CD4-positive, alpha-beta T cell treated with Interferon gamma for 1 hour (primary cell): ENCODE results near the gene CCDC9.
A peak's percentile ranks its signal among the peaks of the same experiment; 100 is the strongest.
"Not testable (repeated sequence)": the region's sequence is repeated elsewhere in the genome, so short reads cannot be mapped to it uniquely, and the experiment has no call there.

Experiments
- DNase-seq: peaks from one replicate; pipeline ENCODE4 v3.0.0-alpha.2; 2020

Gene CCDC9

DNA sequence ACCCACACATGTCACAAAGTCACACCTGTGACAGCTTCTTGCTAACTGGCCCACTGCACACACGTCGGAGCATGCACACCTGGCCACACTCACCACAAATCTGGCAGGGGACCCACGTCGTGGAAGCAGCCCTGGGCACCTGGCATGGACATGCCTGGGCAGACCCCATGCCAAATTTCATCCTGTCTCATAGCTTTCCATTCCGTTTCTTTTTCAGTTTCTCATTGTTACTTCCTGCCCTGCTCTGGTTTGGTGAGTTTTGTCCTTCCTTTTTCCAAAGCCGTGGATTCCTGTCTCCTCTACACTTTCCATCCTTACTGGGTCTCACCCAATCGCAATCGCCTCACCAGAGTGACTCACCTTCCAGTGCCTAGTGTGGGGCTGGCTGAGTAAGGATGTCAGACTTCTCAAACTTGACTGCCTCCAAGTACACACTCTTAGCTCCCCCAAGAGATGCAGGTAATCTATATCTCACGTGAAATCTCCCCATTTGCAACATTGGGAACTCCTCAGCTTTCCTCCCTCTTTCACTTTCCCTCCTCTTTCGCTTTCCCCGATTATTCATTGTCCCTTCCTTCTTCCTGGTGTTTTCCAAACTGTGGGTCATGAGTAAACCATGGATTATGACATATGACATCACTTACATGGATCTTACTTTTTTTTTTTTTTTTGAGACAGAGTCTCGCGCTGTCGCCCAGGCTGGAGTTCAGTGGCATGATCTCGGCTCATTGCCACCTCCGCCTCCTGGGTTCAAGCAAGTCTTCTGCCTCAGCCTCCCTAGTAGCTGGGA lies 23.7 kb upstream of the CCDC9 start:
- peak; percentile 14 for DNase-seq

DNA sequence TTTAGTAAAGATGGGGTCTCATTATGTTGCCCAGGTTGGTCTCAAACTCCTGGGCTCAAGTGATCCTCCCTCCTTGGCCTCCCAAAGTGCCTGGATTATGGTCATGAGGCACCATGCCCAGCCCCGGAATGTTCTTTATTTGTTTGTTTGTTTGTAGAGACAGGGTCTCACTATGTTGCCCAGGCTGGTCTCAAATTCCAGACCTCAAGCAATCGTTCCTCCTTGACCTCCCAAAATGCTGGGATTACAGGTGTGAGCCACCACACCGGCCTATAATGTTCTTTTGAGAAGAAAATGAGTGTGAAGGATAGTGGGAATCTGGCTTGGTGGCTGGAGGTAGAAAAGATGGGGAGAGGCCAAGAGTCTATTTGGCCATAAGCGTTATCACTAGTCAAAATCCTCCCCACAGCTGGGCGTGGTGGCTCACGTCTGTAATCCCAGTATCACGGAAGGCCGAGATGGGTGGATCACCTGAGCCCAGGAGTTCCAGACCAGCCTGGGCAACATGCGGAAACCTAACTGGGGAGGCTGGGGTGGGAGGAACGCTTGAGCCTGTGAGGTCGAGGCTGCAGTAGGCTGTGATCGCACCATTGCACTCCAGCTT lies 20.2 kb upstream of the CCDC9 start:
- no peak for DNase-seq

DNA sequence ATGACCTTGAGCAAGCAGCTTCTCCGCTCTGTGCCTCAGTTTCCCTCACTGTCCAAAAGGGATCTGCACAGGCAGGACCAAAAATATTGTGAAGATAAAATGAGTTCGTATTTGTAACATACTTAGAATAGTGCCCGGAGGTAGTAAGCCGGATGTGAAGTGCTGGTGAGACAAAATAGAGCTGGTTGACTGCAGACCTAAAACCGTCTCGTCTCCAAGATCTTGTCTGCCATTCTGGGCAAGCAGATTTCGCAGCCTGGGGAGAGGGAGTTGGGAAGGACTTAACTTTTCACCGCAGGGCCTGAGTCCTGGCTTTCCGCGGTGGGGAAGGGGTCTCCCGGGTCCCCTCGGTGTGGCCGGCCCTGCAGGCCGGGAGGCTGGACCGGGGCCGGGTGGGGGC lies 17.2 kb upstream of the CCDC9 start:
- DNase-seq: no peak

DNA sequence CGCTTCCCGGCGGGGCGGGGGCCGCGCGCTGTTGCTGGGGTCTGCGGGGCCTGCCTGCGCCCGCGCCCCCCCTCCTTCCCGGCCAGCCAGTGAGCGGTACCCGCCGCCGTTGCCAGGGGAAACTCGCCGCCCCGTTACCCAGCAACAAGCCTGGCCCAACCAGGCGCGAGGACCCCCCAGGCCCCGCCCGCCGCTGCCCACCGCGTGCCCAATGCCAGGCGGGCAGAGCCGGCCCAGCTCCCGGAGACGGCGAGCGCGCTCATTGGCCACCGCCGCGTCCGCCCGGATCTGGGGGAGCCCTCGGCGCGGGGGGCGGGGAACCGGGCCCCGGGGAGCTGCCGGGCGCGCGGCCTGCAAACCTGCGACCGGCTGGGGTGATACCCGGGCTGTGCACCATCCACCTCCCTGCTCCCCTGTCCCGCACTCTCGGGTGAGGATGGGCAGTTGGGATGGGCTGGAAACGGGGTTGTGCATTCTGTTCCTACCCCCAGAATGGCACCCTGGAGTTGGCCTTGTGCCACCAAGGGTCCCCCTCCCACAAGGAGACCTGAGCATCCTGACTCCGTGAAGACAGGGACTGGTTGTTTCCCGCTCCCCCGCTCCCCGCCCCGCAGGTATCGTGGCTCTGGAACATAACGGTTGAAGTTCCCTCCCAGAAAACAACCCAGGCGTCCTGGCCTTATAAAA lies 16.6 kb upstream of the CCDC9 start:
- peak; percentile 81 for DNase-seq

DNA sequence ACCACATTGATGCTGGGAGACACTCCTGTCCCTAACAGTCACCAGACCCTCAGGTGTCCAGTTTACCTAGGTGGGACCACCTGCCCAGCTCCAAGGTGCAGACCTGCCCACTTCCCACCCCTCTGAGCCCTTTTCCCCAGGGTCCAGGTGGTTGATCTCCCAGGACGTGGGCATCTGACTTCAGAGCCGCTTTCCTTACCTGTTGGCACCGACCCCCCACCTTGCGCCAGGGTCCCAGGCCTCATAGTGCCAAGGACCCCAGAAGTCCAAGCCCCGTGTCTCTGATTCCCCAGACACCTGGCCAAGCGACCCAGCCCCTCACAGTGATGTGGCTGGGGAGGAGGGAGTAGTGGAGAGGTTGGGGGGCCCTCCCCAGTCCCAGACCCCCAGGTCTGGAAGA lies 15.8 kb upstream of the CCDC9 start:
- DNase-seq: no peak

DNA sequence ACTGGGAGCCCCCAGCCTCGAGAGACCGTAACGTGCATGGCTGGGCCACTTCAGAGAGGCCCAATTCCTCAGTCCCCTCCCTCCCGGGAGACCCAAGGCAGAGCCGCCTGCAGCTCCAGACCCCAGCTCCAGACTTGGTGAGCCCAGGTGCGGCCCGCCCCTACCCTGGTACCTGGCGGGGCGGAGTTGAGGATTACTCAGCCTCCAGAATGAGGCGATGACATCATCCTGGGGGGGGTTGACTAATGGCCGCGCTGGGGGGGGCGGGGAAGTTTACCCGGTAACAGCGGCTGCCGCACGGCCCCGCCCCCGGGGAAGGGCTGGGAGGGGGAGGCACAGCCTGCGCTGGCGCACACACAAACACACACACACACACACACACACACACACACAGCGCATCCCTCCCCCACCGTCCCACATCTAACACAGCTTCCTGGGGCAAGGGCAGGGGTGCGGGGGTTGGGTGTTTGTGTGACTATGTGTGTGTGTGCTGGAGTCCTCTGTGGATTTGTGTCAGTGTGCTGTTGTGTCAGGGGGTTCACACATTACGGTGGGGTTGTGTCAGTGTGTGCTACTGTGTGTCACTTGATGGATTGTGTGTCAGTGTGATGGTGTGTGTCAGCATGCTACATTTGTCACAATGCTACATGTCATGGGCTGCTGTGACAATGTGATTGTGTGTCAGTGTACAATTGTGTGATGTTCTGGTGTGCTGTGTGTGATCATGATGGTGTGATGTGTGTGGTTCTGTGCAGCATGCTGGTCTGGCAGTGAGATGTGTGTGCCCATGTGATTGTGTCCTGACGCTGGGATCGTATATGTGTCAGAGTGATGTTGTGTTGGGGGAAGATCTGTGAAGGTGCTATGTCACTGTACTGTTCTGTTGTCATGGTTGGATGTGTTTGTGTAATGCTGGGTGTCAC lies 15.1 kb upstream of the CCDC9 start:
- peak; percentile 91 for DNase-seq

DNA sequence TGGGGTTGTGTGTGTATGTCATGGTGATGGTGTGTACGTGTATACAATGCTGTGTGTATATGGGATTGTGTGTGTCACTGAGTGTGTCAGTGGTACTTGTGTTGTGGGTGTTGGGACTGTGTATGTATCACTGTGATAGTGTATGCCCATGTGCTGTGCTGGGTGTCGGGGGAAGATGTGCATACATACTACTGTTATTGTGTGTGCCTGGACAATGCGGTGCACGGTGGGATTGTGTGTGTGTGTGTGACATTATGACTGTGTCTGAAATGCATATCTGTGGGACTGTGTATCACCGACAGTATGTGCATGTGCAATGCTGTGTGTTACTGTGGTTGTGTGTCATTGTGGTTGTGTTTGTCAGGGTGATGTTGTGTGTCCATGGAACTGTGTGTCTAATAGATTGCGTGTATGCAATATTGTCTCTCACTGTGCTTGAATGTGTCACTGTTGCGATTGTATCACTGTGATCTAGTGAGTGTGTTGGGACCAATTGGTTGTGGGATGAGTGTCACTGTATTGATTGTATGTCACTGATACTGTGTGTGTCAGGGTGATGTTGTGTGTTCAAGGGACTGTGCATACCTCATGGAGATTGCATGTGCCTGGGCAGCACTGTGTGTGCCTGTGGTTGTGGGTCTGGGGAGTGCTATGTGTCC lies 14.3 kb upstream of the CCDC9 start:
- no peak for DNase-seq

DNA sequence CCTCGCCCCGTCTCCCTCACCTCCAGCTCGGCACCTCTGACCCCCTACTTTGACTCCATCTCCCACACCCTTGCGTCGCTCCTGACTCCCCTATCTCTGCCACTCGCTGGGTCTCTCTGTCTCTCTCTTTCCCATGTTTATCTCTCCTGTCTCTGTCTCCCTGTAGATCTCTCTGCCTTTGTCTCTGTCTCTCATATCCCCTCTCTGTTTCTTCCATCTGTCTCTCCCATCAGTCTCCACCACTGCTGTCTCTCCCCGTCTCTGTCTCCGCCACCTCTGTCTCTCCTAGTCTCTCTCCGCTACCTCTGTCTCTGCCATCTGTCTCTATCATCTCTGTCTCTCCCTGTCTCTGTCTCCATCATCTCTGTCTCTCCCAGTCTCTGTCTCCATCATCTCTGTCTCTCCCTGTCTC lies 13.0 kb upstream of the CCDC9 start:
- DNase-seq: no peak

DNA sequence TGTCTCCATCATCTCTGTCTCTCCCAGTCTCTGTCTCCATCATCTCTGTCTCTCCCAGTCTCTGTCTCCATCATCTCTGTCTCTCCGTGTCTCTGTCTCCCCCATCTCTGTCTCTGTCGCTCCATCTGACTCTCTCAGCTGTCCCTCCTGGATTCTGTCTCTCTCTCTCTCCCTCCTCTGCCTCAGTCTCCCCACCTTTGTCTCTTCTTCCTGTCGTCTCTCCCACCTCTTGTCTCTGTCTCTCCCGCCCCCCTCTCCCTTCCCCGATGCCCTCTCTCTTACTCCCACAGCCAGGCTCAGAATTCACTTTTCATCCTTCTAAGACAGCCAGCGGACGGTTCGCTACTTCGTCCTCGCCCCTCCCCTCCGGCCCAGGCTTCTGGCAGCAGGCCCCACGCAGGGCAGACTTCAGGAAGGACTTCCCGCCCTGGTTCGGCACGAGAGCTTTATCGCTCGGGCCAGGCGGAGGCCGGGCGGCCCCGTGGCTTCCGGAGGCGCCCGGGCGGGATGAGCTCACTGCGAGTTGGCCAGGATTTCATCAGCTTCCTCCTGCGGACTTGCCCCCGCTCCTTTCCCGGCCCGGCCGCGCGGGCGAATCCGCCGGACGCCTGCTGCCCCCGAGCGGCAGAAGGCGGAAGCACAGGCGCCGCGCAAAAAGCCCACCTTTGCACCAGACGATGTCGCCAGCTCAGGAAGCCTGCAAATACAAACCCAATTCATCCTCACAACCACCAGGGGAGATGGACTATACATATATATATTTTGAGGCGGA lies 12.4 kb upstream of the CCDC9 start:
- DNase-seq: peak; percentile 91

DNA sequence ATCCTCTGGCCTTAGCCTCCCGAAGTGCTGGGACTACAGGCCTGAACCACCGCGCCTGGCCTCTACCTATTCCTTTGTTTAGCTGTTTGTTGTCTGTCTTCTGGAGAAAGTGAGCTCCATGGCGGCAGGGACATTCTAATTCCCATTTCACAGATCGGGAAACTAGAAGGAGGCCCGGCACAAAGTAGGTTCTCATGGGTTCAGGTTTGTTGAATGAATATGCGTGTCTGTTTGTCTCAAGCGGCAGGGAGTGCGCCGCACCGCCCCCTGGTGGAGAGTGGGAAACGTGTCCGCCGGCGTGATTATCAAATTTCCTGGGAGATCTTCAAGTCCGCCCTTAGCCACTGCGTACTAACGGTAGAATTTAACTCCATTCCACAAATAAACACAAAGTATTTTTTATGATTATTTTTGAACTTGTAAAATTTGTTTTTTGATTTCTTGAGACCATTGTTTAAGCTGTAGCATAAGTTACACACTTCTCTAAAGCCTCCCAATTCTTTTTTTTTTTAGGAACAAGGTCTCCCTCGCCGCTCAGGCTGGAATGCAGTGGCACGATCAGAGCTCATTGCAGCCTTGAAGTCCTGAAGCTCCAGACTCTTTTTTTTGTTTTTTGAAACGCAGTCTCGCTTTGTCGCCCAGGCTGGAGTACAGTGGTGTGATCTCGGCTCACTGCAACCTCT lies 8.9 kb upstream of the CCDC9 start:
- peak; percentile 71 for DNase-seq

DNA sequence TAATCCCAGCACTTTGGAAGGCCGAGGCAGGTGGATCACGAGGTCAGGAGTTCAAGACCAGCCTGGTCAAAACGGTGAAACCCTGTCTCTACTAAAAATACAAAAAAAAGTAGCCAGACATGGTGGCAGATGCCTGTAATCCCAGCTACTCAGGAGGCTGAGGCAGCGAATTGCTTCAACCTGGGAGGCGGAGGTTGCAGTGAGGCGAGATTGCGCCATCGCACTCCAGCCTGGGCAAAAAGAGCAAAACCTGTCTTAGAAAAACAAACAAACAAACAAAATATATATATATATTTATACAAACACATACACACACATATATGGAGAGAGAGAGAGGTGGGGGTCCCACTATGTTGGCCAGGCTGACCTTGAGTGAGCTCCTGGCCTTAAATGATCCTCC lies 3.3 kb upstream of the CCDC9 start:
- not testable (repeated sequence) for DNase-seq

DNA sequence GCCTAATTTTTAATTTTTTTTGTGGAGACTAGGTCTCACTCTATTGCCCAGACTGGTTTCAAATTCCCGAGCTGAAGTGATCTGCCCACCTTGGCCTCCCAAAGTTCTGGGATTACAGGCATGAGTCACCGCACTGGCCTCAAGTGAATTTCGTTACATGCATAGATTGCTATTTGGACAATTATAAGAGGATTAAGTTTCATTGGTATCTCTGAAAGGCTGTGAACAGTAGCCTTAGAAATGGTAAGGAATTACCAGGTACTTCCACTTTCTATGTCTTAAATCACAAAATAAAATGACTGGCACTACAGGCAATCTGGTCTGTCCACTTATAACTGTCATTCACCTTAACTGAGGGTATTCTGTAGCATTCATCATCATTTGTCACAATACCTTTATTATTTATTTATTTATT lies 2.9 kb upstream of the CCDC9 start:
- no peak for DNase-seq

DNA sequence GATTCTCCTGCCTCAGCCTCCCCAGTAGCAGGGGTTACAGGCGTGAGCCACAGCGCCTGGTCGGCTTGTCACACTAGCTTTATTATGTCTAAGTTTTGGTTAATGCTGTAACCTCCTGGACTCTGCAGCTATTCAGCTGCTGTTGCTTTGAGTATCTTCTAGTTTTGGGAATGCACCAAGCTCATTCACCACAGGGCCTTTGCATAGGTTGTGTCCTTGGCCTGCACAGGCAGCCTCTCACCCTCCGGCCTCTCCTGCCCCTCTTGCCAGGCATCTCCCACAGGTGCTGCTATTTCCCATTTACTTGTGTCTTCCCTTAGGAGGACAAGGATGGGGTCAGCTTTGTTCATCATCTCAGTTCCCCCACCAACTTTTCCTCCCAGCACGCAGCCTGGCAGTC lies 2.4 kb upstream of the CCDC9 start:
- DNase-seq: no peak

DNA sequence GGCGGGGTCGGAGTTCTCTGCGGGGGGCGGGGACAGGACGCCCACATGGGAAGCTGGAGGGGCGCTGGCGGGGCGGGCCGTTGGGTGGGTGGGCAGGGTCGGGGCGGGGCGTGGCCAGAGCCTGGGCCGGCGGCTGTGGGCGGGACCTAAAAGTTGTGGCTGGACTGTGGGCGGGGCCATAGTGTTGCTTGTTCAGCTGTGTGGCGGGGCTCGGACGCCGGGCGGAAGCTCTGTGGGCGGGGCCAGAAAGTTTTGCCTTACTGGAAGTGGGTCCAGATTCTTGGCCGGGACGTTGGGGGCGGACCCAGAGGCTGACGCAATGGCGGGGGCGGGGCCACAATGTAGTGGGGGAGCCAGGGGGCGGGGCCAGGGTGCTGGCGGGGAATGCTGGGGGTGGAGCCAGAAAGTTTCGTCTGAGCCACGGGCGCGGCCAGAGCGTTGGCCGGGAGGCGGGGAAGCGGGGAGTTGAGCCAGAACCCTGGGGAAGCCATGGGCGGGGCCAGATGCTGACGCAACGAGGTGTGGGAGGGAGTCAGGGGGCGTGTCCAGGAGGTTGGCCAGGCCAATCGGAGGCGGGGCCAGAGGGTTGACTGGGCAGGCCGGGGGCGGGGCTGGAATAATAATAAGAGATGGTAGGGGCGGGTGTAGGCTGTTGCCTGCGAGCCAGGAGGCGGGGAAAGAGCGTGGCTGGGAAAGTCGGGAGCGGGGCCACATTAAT lies 527 bp downstream of the CCDC9 start:
- peak; percentile 99 for DNase-seq

DNA sequence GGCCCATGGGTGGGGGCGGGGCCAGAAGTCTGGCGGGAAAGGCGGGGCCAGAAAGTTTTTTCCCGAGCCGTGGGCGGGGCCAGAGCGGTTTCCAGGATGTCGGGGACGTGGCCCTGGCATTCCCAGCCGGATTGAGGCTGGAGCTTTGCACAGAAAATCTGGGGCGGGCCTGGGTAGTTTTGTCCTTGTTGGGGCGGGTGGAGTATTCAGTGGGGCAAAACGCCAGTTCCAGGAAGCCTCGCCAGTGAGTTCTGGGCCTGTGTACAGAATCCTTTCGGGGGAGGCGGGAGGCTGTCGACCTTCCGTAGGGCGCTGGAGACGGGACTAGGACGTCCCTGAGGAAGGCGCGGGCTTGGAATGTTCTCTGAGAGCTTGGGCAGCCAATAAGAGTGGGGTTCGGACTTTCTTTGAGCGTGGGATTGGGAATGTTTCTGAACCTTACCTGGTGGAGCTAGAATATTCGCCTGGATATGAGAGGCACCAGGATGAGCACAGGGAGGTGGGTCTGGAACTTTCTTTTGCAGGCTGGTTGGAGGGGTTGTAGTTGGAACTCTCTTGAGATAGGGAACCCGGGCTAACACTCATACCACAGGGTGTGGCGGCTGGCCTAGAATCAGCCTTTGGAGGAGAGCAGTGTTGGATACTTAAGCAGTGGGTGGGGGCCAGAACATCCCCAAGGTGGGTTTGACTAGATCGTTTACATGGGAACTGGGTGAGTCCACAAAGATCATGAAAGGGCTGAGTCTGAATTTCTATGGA lies 1.3 kb downstream of the CCDC9 start:
- DNase-seq: no peak

DNA sequence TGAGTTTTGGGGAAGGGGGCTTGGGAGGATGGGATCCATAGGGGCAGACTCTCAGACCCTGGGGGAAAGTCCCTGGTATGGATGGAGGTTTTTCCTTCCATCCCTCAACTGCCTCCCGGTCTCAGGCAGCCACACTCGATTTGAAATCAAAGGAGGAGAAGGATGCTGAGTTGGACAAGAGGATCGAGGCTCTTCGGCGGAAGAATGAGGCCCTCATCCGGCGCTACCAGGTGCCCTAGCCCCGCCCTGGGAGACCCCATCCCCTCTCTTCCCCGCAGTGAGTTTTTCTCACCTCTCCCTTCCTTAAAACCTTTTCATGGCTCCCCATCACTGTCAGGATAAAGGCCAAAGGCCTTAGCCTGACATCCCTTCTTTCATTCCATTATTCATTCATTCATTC lies 2.1 kb downstream of the CCDC9 start:
- no peak for DNase-seq

DNA sequence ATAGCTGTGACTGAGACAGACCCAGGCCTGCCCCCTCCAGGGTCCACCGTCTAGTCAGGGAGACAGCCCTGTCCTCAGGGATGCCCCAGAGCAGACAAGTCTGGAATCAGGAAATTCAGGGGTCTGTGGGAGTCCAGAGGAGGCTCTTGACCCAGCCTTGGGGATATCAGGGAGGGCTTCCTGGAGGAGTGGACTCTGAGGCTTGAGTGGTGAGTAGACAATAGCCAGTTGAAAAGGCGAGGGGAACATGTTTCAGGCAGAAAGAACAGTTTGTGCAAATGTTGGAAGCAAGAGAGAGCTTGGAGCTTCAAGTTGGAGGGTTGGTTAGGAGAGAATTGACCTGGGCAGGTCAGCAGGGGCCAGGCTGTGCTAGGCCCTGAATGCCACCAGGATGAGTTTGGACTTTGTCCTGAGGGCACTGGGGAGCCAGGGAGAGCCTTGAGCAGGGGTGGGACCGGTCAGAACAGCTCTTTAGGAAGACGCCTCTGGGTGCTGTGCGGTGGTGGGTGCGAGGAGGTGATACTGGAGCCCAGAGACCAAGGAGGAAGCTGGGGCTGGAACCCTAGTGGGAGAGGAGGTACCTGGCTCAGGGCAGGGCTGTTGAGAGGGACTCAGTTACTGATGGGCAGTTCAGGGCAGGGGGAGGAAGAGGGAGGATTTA lies 2.7 kb downstream of the CCDC9 start:
- DNase-seq: no peak

DNA sequence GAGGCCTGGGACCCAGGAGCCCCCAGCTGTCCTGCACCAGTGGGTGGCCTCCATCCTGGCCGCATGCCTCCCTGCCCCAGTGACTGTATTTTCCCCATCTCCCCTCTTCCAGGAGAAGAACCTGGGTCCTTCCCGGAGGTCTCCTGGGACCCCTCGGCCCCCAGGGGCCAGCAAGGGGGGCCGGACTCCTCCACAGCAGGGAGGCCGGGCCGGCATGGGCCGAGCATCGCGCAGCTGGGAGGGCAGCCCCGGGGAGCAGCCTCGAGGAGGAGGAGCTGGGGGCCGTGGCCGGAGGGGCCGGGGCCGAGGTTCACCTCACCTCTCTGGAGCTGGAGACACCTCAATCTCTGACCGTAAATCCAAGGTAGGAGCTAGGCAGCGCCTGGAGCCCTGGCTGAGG lies 4.2 kb downstream of the CCDC9 start:
- DNase-seq: no peak
